ENCODE results near the gene RAD21L1.
A peak's percentile ranks its signal among the peaks of the same experiment; 100 is the strongest.

RAD21L1 gene

DNA sequence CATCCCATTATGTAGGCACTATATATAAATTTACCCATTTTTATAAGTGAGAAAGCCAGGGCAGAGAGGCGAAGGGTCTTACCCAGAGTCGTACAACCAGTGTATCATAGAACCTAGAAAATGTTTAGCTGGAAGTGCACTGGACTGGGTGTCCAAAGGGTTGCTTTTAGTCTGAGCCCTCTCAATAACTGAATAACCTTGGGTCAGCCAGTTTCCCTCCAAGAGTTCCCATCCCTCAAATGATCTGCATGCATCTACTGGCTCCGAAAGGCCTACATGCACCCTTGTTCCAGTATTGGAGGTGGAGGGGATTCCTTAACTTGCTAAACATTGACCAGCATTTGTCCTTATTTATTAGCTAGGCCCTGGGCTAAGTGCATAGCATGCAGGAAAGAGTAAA lies 44.0 kb downstream of the RAD21L1 start:
- no peak for TF ChIP-seq POLR2AphosphoS5 (IDR thresholded peaks at IDR 0.05; ENCODE audit: low read depth)
- TF ChIP-seq, protein P1, sequence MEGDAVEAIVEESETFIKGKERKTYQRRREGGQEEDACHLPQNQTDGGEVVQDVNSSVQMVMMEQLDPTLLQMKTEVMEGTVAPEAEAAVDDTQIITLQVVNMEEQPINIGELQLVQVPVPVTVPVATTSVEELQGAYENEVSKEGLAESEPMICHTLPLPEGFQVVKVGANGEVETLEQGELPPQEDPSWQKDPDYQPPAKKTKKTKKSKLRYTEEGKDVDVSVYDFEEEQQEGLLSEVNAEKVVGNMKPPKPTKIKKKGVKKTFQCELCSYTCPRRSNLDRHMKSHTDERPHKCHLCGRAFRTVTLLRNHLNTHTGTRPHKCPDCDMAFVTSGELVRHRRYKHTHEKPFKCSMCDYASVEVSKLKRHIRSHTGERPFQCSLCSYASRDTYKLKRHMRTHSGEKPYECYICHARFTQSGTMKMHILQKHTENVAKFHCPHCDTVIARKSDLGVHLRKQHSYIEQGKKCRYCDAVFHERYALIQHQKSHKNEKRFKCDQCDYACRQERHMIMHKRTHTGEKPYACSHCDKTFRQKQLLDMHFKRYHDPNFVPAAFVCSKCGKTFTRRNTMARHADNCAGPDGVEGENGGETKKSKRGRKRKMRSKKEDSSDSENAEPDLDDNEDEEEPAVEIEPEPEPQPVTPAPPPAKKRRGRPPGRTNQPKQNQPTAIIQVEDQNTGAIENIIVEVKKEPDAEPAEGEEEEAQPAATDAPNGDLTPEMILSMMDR (IDR thresholded peaks at IDR 0.05; ENCODE audit: insufficient read depth, low read length): no peak
- TF ChIP-seq GABPA (IDR thresholded peaks at IDR 0.05; ENCODE audit: low read depth): no peak
- no peak for TF ChIP-seq SPI1 (IDR thresholded peaks at IDR 0.05; ENCODE audit: borderline replicate concordance, low read depth)
- TF ChIP-seq, protein P2, sequence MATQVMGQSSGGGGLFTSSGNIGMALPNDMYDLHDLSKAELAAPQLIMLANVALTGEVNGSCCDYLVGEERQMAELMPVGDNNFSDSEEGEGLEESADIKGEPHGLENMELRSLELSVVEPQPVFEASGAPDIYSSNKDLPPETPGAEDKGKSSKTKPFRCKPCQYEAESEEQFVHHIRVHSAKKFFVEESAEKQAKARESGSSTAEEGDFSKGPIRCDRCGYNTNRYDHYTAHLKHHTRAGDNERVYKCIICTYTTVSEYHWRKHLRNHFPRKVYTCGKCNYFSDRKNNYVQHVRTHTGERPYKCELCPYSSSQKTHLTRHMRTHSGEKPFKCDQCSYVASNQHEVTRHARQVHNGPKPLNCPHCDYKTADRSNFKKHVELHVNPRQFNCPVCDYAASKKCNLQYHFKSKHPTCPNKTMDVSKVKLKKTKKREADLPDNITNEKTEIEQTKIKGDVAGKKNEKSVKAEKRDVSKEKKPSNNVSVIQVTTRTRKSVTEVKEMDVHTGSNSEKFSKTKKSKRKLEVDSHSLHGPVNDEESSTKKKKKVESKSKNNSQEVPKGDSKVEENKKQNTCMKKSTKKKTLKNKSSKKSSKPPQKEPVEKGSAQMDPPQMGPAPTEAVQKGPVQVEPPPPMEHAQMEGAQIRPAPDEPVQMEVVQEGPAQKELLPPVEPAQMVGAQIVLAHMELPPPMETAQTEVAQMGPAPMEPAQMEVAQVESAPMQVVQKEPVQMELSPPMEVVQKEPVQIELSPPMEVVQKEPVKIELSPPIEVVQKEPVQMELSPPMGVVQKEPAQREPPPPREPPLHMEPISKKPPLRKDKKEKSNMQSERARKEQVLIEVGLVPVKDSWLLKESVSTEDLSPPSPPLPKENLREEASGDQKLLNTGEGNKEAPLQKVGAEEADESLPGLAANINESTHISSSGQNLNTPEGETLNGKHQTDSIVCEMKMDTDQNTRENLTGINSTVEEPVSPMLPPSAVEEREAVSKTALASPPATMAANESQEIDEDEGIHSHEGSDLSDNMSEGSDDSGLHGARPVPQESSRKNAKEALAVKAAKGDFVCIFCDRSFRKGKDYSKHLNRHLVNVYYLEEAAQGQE (IDR thresholded peaks at IDR 0.05; ENCODE audit: insufficient replicate concordance, low read depth): no peak
- H3K27ac ChIP-seq (replicated peaks): no peak overlapping the region
- DNase-seq (ENCODE audit: low read depth in 1 of 2, low spot score in 1 of 2): no peak

DNA sequence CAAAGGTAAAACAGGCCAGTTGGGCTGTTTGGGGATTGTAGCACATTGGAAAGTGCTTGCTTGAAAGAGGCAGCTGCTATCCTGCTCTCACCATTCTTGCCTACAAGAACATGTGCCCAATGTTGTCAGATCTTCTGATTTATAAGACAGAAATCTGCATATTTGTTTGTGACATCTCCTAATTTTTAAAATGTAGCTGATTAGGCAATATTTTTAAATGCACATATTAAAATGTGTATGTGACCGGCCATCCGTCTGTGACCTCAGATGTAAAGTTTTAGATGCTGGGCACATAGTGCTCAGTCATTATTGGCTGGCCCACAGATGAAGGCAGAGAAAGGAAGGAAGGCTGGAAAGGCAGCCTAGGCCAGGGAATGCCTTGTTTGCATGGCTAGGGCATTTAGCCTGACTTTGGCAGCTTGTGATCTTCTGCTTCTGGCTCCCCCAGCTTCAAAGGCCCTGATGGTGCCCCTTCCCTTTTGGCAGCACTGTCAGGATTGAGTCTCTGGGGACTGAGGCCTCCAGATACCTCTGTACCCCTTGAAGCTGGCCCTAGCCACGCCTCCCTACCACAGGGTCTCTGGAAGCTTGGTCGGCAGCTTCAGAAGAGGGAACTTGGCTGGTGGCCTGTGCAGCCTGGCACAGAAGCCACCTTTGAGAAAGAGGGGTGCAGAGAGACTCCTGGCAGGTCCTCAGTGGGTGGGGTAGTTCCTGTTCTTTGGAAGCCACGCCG lies 46.7 kb downstream of the RAD21L1 start:
- peak in 1 of 2 experiments; percentile 71 for DNase-seq (ENCODE audit: low read depth in 1 of 2, low spot score in 1 of 2)
- H3K27me3 ChIP-seq (ENCODE audit: insufficient read depth, poor library complexity, severe bottlenecking): peaks cover 3% of the 10 kb centered on the region
- no peak overlapping the region for H3K27ac ChIP-seq (replicated peaks)
- no peak overlapping the region for H3K4me3 ChIP-seq (replicated peaks; ENCODE audit: insufficient read depth, low read length)
- peak; percentile 19; the same call in 1 of the 2 replicates for TF ChIP-seq SPI1 (IDR thresholded peaks at IDR 0.05; ENCODE audit: borderline replicate concordance, low read depth)
- TF ChIP-seq, protein P1 (IDR thresholded peaks at IDR 0.05; ENCODE audit: insufficient read depth, low read length): no peak
- TF ChIP-seq, protein P2 (IDR thresholded peaks at IDR 0.05; ENCODE audit: insufficient replicate concordance, low read depth): no peak

More for the DNA sequence above, 44.0 kb downstream of the RAD21L1 start:
- peaks cover 23% of the 10 kb centered on the region for H3K27me3 ChIP-seq (ENCODE audit: insufficient read depth, poor library complexity, severe bottlenecking)
- H3K4me3 ChIP-seq (replicated peaks; ENCODE audit: insufficient read depth, low read length): no peak overlapping the region

DNA sequence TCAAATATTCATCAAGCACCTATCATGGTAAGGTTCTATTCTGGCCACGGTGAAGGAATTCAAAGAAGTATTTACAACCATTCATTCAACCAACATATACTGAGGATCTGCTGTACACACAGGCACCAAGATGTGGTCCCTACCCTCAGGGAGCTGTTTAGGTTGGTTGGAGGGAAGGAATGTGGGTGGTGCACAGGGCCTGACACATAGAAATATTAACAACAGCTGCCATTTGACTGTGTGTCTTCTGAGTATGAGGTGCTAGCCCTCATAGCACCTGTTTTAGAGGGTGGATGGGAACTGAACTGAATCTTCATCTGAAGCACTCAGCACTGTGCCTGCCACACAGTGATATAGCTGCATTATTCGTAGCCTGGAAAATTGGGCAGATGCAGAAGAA lies 47.5 kb downstream of the RAD21L1 start:
- Histone ChIP-seq H3K27ac (replicated peaks) (no peak overlapping the region), H3K4me3 (replicated peaks; ENCODE audit: insufficient read depth, low read length) (no peak overlapping the region), H3K27me3 (ENCODE audit: insufficient read depth, poor library complexity, severe bottlenecking) (no peaks in the 10 kb centered on the region)
- DNase-seq (ENCODE audit: low read depth in 1 of 2, low spot score in 1 of 2): no peak
- TF ChIP-seq, protein P2 (IDR thresholded peaks at IDR 0.05; ENCODE audit: insufficient replicate concordance, low read depth): no peak
- TF ChIP-seq SPI1 (IDR thresholded peaks at IDR 0.05; ENCODE audit: borderline replicate concordance, low read depth) (no peak), POLR2AphosphoS5 (IDR thresholded peaks at IDR 0.05; ENCODE audit: low read depth) (no peak), GABPA (IDR thresholded peaks at IDR 0.05; ENCODE audit: low read depth) (no peak)
- TF ChIP-seq, protein P1 (IDR thresholded peaks at IDR 0.05; ENCODE audit: insufficient read depth, low read length): no peak

Data from HL-60 (cell line).